ENCODE measurements around the gene PAK4.
"Not testable (repeated sequence)": the region's sequence is repeated elsewhere in the genome, so short reads cannot be mapped to it uniquely, and the experiment has no call there.

Gene PAK4

GRCh38 chr19:39130337-39131254, 5.0 kb downstream of the PAK4 start:
- no peak for DNase-seq (ENCODE audit: low read depth)

DNA sequence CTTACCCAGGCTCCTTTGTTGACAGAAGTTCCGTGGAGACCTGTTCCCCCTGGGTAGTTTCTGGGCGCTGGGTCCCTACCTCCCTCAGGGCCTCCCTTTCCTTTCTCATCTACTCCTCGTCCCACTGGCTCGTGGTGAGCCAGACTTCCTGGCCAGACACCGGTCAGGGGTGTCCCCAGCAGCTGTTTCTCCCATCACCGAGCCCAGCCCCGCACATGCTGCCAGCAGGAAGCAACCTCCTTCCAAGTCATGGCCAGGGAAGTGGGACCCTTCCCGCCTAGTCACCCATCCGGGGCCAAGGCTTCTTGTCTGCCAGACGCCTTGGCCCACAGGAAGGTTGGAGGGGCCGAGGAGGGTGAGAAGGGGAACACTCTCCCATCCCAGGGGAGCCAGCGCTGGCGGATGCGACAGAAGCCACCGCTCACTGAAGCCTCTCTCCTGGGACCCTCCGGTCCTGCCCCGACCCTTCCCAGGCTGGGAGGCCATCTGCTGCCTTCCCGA, 5.7 kb downstream of the PAK4 start:
- no peak for DNase-seq (ENCODE audit: low read depth)

DNA sequence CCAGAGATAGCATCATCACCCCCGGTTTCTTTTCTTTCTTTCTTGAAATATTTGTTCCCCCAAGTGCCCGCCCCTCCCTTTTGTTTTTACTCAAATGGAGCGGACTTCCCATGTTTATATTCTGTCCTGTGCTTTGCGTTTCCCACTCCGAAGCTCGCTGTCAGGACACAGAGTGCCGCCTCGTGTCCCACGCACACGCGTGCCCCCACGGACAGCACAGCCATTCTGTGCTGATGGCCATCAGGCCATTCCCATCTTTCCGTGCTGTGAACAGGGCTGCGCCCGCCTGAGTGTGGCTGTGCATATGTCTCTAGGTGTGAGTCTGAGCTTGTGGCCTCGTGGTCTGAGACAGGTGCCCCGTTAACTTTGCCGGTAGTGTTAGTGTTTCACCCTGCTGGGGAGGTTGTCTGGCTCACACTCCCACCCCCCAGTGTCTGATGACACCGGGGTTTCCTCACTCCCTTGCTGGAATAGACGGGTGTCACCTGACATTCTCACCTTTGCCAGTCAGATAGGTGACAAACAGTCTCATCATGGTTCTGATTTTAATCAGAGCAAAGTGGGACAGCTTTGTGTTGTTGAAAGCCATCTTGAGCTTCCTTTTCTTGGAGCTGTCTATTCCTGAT, 6.9 kb downstream of the PAK4 start:
- DNase-seq (ENCODE audit: low read depth), result no peak

- no peak for DNase-seq (ENCODE audit: low read depth)
These were observed 8.1 kb downstream of the PAK4 start for GRCh38 chr19:39133431-39134270.

DNA sequence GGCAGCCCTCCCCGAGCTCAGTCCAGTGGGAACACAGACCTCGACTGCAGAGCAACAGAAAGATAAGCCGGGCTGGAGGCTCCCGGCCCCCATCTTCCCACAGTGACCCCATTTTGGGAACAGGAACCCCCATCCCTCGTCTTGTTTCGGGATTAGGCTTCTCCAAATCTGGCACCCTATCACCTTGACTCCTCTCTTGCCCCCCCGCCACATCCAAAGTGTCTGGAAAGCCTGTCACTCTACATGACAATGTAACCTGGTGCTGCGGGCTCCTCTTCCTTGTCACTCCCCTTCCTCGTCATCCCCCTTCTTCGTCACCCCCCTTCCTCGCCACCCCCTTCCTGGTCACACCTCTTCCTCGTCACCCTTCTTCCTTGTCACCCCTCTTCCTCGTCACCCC, 10.1 kb downstream of the PAK4 start:
- DNase-seq (ENCODE audit: low read depth), result no peak

- no peak for DNase-seq (ENCODE audit: low read depth)
These were observed 10.8 kb downstream of the PAK4 start for GRCh38 chr19:39136225-39136940.

GRCh38 chr19:39137131-39137530, 11.5 kb downstream of the PAK4 start:
- no peak for DNase-seq (ENCODE audit: low read depth)

DNA sequence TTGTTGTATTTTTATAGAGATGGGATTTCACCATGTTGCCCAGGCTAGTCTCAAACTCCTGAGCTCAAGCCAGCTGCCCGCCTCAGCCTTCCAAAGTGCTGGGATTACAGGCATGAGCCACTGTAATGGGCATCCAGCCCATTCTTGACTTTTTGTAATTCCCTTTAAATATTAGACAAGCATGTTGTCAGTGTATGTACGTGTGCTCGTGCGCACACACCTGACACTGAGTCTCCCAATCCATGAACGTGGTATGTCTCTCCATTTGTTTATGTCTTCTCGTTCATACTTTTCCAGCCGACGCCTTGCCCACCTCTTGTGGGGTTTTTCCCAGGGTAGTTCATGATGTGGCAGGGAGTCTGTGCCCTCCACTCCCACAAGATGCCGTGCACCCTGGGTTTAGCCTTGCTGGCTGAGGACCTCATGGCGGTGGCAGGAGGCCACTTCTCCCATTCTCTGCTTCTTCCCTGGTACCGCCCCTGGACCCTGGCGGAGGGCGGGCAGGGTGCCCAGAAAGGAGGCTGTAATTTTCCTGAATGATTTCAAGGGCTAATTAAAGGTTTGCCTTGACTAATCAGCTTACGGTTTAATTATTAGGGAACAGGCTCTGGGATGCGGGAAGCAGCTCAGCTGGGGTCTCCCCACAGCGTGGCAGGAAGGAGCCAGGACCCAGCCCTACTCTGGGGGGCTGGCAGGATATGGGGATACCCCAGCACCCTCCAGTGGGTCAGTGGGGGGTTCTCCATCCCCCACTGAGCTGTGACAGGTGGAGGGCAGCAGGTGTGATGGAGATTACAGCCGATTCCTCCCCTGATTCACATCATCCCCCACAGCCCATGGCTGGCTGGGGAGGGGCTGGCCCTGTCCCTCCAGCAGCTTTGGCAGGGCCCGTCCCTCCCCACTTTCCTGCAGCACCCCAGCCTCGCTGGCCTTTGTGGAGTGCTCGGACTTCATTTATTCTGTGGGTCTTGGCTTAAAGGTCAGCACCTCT, 12.9 kb downstream of the PAK4 start:
- DNase-seq (ENCODE audit: low read depth), result no peak

DNA sequence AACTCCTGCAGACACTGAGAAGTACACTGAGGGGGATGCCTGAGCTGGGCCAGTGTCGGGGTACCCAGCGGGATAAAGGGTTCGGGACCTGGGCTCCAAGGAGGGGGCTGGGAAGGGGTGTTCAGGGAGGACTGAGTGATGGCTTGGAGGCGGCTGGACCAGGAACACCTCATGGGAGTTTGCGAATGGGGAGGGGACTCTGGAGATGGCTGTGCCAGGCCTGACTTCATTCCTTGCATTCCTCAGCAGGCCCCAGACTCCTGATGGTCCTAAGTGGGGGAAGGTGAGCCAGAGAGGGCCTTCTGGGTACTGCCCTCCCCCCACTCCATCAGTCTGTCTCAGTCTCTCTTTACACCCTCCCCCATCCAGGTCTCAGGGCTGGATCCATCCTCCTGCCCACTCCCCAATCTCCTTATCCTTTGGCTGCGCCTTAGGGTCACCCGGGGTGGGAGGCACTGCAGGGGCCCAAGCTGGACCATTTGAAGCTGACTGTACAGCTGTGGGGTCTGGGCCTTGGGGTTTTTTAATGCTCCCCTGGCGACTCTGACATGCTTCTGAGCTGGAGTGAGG, 13.8 kb downstream of the PAK4 start:
- no peak for DNase-seq (ENCODE audit: low read depth)

DNA sequence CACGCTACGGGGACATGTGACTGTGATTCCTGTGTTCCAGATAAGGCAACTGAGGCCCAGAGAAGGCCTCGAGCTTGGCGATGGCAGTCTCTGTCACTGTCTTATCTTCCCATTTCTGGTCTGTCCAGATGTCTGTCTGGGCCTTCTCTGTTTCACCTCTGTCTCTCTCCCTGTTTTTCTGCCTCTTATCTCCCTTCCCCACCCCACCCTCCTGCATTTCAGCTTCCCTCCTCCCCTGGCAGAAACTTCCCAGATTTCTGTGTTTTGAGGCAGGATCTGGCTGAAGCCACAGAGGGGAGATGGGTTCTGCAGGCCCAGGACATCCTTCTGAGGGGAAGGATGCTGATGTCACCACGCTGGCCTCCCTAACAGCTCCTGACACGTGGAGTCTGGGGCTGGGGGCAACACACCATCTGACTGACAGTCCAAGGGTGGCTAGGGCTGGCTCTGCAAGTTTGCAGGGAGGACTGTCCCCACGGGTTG, 14.4 kb downstream of the PAK4 start:
- no peak for DNase-seq (ENCODE audit: low read depth)

GRCh38 chr19:39140594-39140993, 15.0 kb downstream of the PAK4 start:
- DNase-seq (ENCODE audit: low read depth), result no peak

DNA sequence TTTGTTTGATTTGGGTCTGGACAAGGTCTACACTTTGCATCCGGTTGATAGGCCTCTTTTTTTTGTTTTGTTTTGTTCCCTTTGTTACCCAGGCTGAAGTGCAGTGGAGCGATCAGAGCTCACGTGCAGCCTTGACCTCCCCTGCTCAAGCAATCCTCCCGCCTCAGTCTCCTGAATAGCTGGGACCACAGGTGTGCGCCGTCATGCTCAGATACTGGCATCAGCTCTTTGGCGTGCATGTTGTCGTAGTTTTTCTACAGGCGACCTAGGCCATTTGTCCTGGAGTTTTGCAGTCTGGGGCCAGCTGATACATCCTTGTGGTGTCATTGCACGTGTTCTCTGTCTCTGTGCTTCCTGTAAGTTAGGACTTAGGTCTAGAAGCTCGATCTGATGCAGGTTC, 16.3 kb downstream of the PAK4 start:
- DNase-seq (ENCODE audit: low read depth), result no peak

- no peak for DNase-seq (ENCODE audit: low read depth)
These were observed 17.0 kb downstream of the PAK4 start for GRCh38 chr19:39142630-39143029.

GRCh38 chr19:39143757-39144289, 18.2 kb downstream of the PAK4 start:
- DNase-seq (ENCODE audit: low read depth), result not testable (repeated sequence)

DNA sequence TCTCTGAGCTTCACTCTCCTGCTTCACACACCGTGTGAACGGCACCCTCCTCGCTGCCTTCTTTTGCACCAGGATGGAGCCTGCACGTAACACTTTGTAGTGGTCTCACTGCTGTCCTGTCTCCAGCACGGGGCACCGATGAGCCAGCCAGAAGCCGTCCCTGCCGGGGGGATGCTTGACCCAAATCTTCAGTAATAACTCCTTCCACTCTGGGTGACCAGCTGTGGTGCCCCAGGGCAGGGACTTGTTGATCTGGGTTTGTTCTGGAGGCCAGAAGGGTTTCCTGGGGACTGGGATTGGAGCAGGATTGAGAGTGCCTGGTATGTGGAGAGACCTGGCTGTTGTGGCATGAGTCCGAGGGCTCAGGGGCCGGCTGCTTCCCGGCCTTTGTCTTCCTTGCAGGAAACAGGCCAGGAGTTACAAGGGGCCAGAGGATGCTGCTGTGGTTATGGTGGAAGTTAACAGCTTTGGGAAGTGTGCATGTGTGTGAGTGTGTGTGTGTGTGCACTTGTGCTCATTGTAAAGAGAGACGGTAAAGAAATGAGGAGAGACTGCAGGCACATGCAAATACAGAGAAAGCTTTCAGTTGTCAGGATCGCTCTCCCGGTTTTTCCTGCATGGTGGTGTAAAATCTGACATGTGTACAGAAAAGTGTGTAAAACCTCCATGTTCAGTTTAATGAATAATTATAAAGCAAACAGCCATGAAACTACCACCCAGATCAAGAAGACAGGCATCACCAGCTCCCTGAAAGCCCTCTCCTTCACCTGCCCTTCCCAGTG, 18.9 kb downstream of the PAK4 start:
- DNase-seq (ENCODE audit: low read depth), result no peak

DNA sequence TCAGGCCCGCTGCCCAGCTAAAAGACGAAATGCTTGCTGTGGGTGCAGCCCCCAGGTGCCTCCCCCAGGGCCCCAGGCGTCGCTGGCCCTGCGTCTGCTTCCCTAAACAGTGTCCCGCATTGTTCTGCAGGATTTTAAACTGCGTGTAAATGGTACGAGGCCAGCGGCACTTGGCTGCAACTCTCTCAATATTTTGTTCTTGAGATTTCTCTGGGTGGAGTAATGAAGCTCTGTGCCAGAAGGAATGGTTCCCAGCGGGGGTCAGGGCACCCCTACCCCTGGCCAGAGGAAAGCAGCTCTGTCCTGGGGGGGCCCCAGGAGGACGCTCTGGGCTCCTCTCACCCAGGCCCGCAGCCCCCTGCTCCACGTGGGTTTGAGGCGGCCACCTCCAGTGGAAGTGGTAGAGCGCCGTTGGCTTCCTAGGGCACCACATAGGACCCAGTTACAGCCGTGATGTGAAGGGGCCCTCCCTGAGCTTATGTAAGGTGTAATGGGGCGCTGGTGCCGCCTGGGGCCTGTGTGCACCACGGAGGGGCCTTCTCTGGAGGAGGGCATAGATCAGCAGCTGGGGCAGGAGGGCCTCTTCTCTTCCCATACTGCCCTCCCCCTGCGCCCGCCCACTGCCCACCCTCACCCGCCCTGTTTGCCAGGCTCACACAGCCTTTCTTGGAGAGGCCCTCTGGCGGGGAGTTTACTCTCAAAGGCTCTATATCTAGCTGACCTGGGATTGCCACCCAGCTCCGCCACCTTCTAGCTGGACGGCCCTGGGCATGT, 19.8 kb downstream of the PAK4 start:
- DNase-seq (ENCODE audit: low read depth), result no peak

GRCh38 chr19:39146091-39146490, 20.5 kb downstream of the PAK4 start:
- DNase-seq (ENCODE audit: low read depth), result no peak
